ENCODE measurements around the gene RNU6-7. TPM values are rescaled to one million over a fixed set of nuclear protein-coding genes. Genes with fewer than 3 reads are reported as not detected.
A peak's percentile ranks its signal among the peaks of the same experiment; 100 is the strongest.

RNU6-7 gene
- total and polyA plus RNA-seq, 2 of the 13 experiments (the other 11 are each of a cell fraction or from before 2014, with no cell fraction given): under 0.01 TPM; not detected in 1

DNA sequence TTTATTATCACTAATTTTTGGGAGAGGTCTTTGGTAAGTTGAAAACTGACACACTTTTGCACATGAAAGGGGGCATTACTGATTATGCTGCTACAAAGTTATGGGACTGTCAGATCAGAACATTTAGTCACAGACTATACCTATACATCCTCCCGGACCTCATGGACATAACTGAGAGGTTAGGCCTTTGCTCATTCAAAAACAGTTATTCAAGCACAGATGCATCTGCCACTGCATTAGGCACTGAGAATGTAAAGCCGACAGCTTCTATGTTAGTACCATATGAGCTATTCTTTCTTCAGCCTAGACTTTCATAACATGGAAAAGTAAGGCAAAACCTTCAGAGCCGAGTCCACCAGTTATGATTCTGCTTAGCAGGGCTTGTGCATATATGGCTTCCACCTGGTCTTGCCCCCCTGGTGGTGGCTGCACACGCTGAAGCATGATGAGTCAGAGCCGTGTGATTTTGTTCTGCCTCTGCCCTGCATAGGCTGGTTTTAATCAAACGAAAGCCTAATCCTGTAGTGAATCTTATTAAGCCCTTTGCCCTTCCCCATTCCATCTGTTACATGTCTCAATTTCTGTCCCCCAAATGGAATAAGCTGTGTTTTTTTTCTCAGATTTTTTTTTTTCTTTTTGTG is 23.0 kb downstream of the RNU6-7 start (continued):
- TF ChIP-seq ZFP90 (CRISPR knock-in tag; IDR thresholded peaks at IDR 0.05; ENCODE audit: borderline replicate concordance): no peak
- no peak for TF ChIP-seq ZNF496 (CRISPR knock-in tag; IDR thresholded peaks at IDR 0.05; ENCODE audit: insufficient replicate concordance)
- TF ChIP-seq EP300 (IDR thresholded peaks at IDR 0.05; ENCODE audit: low read depth in 2 of 2, low read length in 2 of 2): no peak
- TF ChIP-seq EP300 (CRISPR knock-in tag; IDR thresholded peaks at IDR 0.05; ENCODE audit: borderline replicate concordance): no peak
- no peak for TF ChIP-seq PHF20 (CRISPR knock-in tag; IDR thresholded peaks at IDR 0.05)
- TF ChIP-seq, protein P1, sequence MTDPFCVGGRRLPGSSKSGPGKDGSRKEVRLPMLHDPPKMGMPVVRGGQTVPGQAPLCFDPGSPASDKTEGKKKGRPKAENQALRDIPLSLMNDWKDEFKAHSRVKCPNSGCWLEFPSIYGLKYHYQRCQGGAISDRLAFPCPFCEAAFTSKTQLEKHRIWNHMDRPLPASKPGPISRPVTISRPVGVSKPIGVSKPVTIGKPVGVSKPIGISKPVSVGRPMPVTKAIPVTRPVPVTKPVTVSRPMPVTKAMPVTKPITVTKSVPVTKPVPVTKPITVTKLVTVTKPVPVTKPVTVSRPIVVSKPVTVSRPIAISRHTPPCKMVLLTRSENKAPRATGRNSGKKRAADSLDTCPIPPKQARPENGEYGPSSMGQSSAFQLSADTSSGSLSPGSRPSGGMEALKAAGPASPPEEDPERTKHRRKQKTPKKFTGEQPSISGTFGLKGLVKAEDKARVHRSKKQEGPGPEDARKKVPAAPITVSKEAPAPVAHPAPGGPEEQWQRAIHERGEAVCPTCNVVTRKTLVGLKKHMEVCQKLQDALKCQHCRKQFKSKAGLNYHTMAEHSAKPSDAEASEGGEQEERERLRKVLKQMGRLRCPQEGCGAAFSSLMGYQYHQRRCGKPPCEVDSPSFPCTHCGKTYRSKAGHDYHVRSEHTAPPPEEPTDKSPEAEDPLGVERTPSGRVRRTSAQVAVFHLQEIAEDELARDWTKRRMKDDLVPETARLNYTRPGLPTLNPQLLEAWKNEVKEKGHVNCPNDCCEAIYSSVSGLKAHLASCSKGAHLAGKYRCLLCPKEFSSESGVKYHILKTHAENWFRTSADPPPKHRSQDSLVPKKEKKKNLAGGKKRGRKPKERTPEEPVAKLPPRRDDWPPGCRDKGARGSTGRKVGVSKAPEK (CRISPR knock-in tag; IDR thresholded peaks at IDR 0.05; ENCODE audit: borderline replicate concordance): no peak
- TF ChIP-seq, protein P2, sequence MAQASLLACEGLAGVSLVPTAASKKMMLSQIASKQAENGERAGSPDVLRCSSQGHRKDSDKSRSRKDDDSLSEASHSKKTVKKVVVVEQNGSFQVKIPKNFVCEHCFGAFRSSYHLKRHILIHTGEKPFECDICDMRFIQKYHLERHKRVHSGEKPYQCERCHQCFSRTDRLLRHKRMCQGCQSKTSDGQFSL (CRISPR knock-in tag; IDR thresholded peaks at IDR 0.05): no peak
- TF ChIP-seq ZNF460 (CRISPR knock-in tag; IDR thresholded peaks at IDR 0.05; ENCODE audit: borderline replicate concordance): no peak
- TF ChIP-seq, protein P3, sequence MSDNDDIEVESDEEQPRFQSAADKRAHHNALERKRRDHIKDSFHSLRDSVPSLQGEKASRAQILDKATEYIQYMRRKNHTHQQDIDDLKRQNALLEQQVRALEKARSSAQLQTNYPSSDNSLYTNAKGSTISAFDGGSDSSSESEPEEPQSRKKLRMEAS (IDR thresholded peaks at IDR 0.05): no peak
- TF ChIP-seq CEBPG (CRISPR knock-in tag; IDR thresholded peaks at IDR 0.05): no peak
- TF ChIP-seq STAG1 (CRISPR knock-in tag; IDR thresholded peaks at IDR 0.05): peak; percentile 58
- no peak for TF ChIP-seq ZSCAN30 (CRISPR knock-in tag; IDR thresholded peaks at IDR 0.05)
- no peak for TF ChIP-seq ZNF546 (CRISPR knock-in tag; conservative IDR thresholded peaks at IDR 0.05)
- no peak for TF ChIP-seq ADNP (CRISPR knock-in tag; IDR thresholded peaks at IDR 0.05)
- no peak for TF ChIP-seq MEF2D (CRISPR knock-in tag; IDR thresholded peaks at IDR 0.05)
- TF ChIP-seq, protein P4, sequence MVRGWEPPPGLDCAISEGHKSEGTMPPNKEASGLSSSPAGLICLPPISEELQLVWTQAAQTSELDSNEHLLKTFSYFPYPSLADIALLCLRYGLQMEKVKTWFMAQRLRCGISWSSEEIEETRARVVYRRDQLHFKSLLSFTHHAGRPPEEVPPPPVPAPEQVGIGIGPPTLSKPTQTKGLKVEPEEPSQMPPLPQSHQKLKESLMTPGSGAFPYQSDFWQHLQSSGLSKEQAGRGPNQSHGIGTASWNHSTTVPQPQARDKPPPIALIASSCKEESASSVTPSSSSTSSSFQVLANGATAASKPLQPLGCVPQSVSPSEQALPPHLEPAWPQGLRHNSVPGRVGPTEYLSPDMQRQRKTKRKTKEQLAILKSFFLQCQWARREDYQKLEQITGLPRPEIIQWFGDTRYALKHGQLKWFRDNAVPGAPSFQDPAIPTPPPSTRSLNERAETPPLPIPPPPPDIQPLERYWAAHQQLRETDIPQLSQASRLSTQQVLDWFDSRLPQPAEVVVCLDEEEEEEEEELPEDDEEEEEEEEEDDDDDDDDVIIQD (CRISPR knock-in tag; IDR thresholded peaks at IDR 0.05; ENCODE audit: low read depth): 0 out of 2 replicates have a peak, but pooled peaks have one; percentile 34
- TF ChIP-seq MXI1 (IDR thresholded peaks at IDR 0.05; ENCODE audit: borderline replicate concordance, low read depth, low read length): no peak
- peak; percentile 81; the same call in 1 of the 2 replicates for TF ChIP-seq SRF (IDR thresholded peaks at IDR 0.05; ENCODE audit: low read depth, low read length)
- no peak for TF ChIP-seq ZKSCAN8 (CRISPR knock-in tag; IDR thresholded peaks at IDR 0.05; ENCODE audit: borderline replicate concordance)
- TF ChIP-seq ZNF337 (CRISPR knock-in tag; IDR thresholded peaks at IDR 0.05; ENCODE audit: borderline replicate concordance, low read depth): no peak
- TF ChIP-seq SSRP1 (CRISPR knock-in tag; IDR thresholded peaks at IDR 0.05): no peak
- no peak for TF ChIP-seq NONO (IDR thresholded peaks at IDR 0.05)
- no peak for TF ChIP-seq NONO (CRISPR knock-in tag; conservative IDR thresholded peaks at IDR 0.05)
- no peak for TF ChIP-seq ESRRA (CRISPR knock-in tag; IDR thresholded peaks at IDR 0.05; ENCODE audit: low read depth)
- 0 out of 2 replicates have a peak, but pooled peaks have one; percentile 2 for TF ChIP-seq CREB1 (IDR thresholded peaks at IDR 0.05)
- no peak for TF ChIP-seq CREB1 (CRISPR knock-in tag; IDR thresholded peaks at IDR 0.05)
- no peak for TF ChIP-seq GABPB1 (CRISPR knock-in tag; IDR thresholded peaks at IDR 0.05)
